ENCODE measurements around the gene SLC4A4.
"Not testable (repeated sequence)": the region's sequence is repeated elsewhere in the genome, so short reads cannot be mapped to it uniquely, and the experiment has no call there.

Gene SLC4A4

GRCh38 chr4:71360844-71361243 is 22.0 kb downstream of the SLC4A4 start:
- no peak for DNase-seq (ENCODE audit: low spot score)

GRCh38 chr4:71361476-71361875 is 22.7 kb downstream of the SLC4A4 start:
- no peak for DNase-seq (ENCODE audit: low spot score)

- no peak for DNase-seq (ENCODE audit: low spot score)
Observed at GRCh38 chr4:71366766-71367165, 27.9 kb downstream of the SLC4A4 start.

- DNase-seq (ENCODE audit: low spot score): no peak
Observed at GRCh38 chr4:71367546-71367945, 28.7 kb downstream of the SLC4A4 start.

GRCh38 chr4:71368906-71369305 is 30.1 kb downstream of the SLC4A4 start:
- no peak for DNase-seq (ENCODE audit: low spot score)

GRCh38 chr4:71369536-71369935 is 30.7 kb downstream of the SLC4A4 start:
- DNase-seq (ENCODE audit: low spot score): no peak

- DNase-seq (ENCODE audit: low spot score): no peak
Observed at GRCh38 chr4:71375494-71375893, 36.7 kb downstream of the SLC4A4 start.

GRCh38 chr4:71377561-71377960 is 38.7 kb downstream of the SLC4A4 start:
- no peak for DNase-seq (ENCODE audit: low spot score)

GRCh38 chr4:71379126-71379525 is 40.3 kb downstream of the SLC4A4 start:
- no peak for DNase-seq (ENCODE audit: low spot score)

GRCh38 chr4:71380788-71381187 is 42.0 kb downstream of the SLC4A4 start:
- DNase-seq (ENCODE audit: low spot score): no peak

GRCh38 chr4:71382125-71382899 is 43.5 kb downstream of the SLC4A4 start:
- DNase-seq (ENCODE audit: low spot score): no peak

- no peak for DNase-seq (ENCODE audit: low spot score)
Observed at GRCh38 chr4:71382900-71383560, 44.2 kb downstream of the SLC4A4 start.

- no peak for DNase-seq (ENCODE audit: low spot score)
Observed at GRCh38 chr4:71383984-71384383, 45.2 kb downstream of the SLC4A4 start.

GRCh38 chr4:71389149-71389827 is 50.5 kb downstream of the SLC4A4 start:
- DNase-seq (ENCODE audit: low spot score): no peak

GRCh38 chr4:71392109-71392508 is 53.3 kb downstream of the SLC4A4 start:
- no peak for DNase-seq (ENCODE audit: low spot score)

- DNase-seq (ENCODE audit: low spot score): no peak
Observed at GRCh38 chr4:71396382-71396781, 57.6 kb downstream of the SLC4A4 start.

- no peak for DNase-seq (ENCODE audit: low spot score)
Observed at GRCh38 chr4:71400810-71401209, 62.0 kb downstream of the SLC4A4 start.

GRCh38 chr4:71402616-71403015 is 63.8 kb downstream of the SLC4A4 start:
- DNase-seq (ENCODE audit: low spot score): no peak

- DNase-seq (ENCODE audit: low spot score): no peak
Observed at GRCh38 chr4:71404049-71404448, 65.2 kb downstream of the SLC4A4 start.

- DNase-seq (ENCODE audit: low spot score): no peak
Observed at GRCh38 chr4:71405791-71406190, 67.0 kb downstream of the SLC4A4 start.

GRCh38 chr4:71406459-71406963 is 67.7 kb downstream of the SLC4A4 start:
- DNase-seq (ENCODE audit: low spot score): no peak

GRCh38 chr4:71408961-71409360 is 70.1 kb downstream of the SLC4A4 start:
- DNase-seq (ENCODE audit: low spot score): not testable (repeated sequence)

- DNase-seq (ENCODE audit: low spot score): no peak
Observed at GRCh38 chr4:71411981-71412380, 73.2 kb downstream of the SLC4A4 start.

All from hematopoietic multipotent progenitor cell treated with erythropoietin and hydrocortisone succinate and interleukin-3 and kit ligand, for 15 days (in vitro differentiated cells).